22Rv1 (cell line): ENCODE results near the gene PGP.

ENCODE experiments used
- H3K27ac ChIP-seq: fragments of 450-650 bp; 2 replicates; pipeline ENCODE4 v1.5.1; 2017
- CTCF ChIP-seq: fragments of 450-650 bp; IDR thresholded peaks from 2 replicates; pipeline ENCODE4 v1.5.1; 2017; ENCODE audit warnings: mild to moderate bottlenecking
- ZFX ChIP-seq: fragments of 450-650 bp; IDR thresholded peaks from 2 replicates; pipeline ENCODE4 v1.6.1; 2017; ENCODE audit warnings: antibody characterized with exemption, borderline replicate concordance

PGP gene

GRCh38 chr16:2173366-2173765 lies 41.3 kb downstream of the PGP start:
- H3K27ac ChIP-seq = no peak overlapping the region
- no peak for TF ChIP-seq ZFX
- no peak for TF ChIP-seq CTCF

GRCh38 chr16:2172688-2173335 lies 41.8 kb downstream of the PGP start:
- no peak overlapping the region for H3K27ac ChIP-seq
- TF ChIP-seq CTCF = no peak
- no peak for TF ChIP-seq ZFX

- TF ChIP-seq CTCF (no peak), ZFX (no peak)
- H3K27ac ChIP-seq = no peak overlapping the region
Observed at GRCh38 chr16:2171601-2172178, 43.0 kb downstream of the PGP start.

- no peak overlapping the region for H3K27ac ChIP-seq
- TF ChIP-seq CTCF (no peak), ZFX (no peak)
Observed at GRCh38 chr16:2170587-2171435, 43.8 kb downstream of the PGP start.

DNA sequence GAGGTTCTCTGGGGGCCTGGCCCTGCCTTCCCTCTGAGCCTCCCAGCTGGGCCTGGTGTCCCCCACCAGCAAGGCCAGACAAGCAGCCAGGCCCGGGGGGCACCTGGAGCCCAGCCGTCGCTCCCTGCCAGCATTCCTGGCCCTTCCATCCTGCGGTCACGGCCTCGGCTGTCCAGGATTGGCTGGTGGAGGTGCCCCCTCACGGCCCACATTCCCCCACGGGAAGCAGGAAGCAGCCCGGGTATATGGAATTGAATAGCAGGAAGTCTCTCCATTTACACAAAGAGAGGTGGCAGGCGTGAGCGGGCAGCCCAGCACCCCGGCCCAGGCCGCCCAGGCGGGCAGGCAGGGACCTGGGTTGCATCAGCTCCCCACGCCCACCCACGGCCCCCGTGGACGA lies 44.6 kb downstream of the PGP start:
- H3K27ac ChIP-seq = no peak overlapping the region
- TF ChIP-seq ZFX (no peak), CTCF (no peak)

- TF ChIP-seq CTCF = no peak
- no peak for TF ChIP-seq ZFX
Observed at GRCh38 chr16:2167068-2167638, 47.5 kb downstream of the PGP start.

More at GRCh38 chr16:2167068-2167638, 47.5 kb downstream of the PGP start:
- no peak overlapping the region for H3K27ac ChIP-seq
